Measurements from ENCODE around the gene ATG2B. TPM values are rescaled to one million over a fixed set of nuclear protein-coding genes. Genes with fewer than 3 reads are reported as not detected.

The ATG2B gene
- total and polyA plus RNA-seq, 9 of the 15 experiments (the other 6 are each of a cell fraction or from before 2014, with no cell fraction given) = 0.83 to 12.9 (median 8.7) TPM

GRCh38 chr14:96349286-96350075 lies 13.7 kb downstream of the ATG2B start:
- 0 out of 2 replicates have a peak, but pooled peaks have one; percentile 24 for TF ChIP-seq DPF2 (IDR thresholded peaks at IDR 0.05)
- peak; percentile 46; the same call in 1 of the 2 replicates for TF ChIP-seq ATF3 (IDR thresholded peaks at IDR 0.05)
- TF ChIP-seq ATF3 (CRISPR knock-in tag; conservative IDR thresholded peaks at IDR 0.05) = no peak
- peak; percentile 53 for TF ChIP-seq JUND (IDR thresholded peaks at IDR 0.05; ENCODE audit: borderline replicate concordance, low read depth, low read length)
- TF ChIP-seq JUND (tag; IDR thresholded peaks at IDR 0.05; ENCODE audit: borderline replicate concordance, low read depth, low read length) = no peak
- no peak for TF ChIP-seq NEUROD1 (IDR thresholded peaks at IDR 0.05; ENCODE audit: borderline replicate concordance, low read depth, low read length, partially characterized antibody)
- TF ChIP-seq TSC22D4 (tag; IDR thresholded peaks at IDR 0.05) = no peak
- no peak for TF ChIP-seq MIER1 (IDR thresholded peaks at IDR 0.05; ENCODE audit: low read depth)
- peaks cover 22% of the 10 kb centered on the region for H3K79me2 ChIP-seq (ENCODE audit: control insufficient read depth, insufficient read depth, low read length)
- no peaks in the 10 kb centered on the region for H3K9me3 ChIP-seq (replicated peaks; ENCODE audit: control insufficient read depth, insufficient read depth, low read depth, low read length)
- H3K4me2 ChIP-seq (ENCODE audit: insufficient read depth, low read length) = 0 out of 2 replicates have a peak overlapping the region, but pooled peaks have one; percentile 3
- 54% methylated on average over 7 of the region's 7 CpGs for WGBS (ENCODE audit: insufficient coverage, low coverage, missing lambda C conversion rate)
- POLR2A ChIA-PET = interaction anchor here (1.1 kb wide), 1 partner anchor 16 kb away, joined by 3 read pairs; no protein-coding TSS in a partner anchor
- ATAC-seq (peak; percentile 81), DNase-seq (ENCODE audit: extremely low read depth in 1 of 4, low spot score in 3 of 4) (peak in 1 of 4 experiments; percentile 41), FAIRE-seq (no peak)
- no peaks in the 10 kb centered on the region for H3K9me1 ChIP-seq (ENCODE audit: control insufficient read depth, insufficient read depth, low read length)
- H3K4me1 ChIP-seq (replicated peaks in 1 of 2; ENCODE audit: control insufficient read depth in 2 of 2, insufficient read depth in 2 of 2, low read length in 2 of 2) = peaks cover 4 to 11% of the 10 kb centered on the region in 2 experiments; a peak in 4 of 5 replicates
- CTCF ChIA-PET (ENCODE audit: low intra/inter-chr PET ratio) = no interaction called here
- no peaks in the 10 kb centered on the region for H3K27me3 ChIP-seq (ENCODE audit: control insufficient read depth in 2 of 2, insufficient read depth in 2 of 2, low read length in 2 of 2)
- H3K9ac ChIP-seq (ENCODE audit: insufficient read depth in 1 of 2, low read depth in 2 of 2, low read length in 2 of 2) = peak overlapping the region in 1 of 2 experiments; percentile 55; a peak in 1 of 4 replicates
- no peaks in the 10 kb centered on the region for H4K20me1 ChIP-seq (replicated peaks; ENCODE audit: control insufficient read depth, insufficient read depth, low read length)
- no peak overlapping the region for H3K27ac ChIP-seq (ENCODE audit: extremely low read depth, low read depth, low read length)
- in situ Hi-C loops (cut with MboI) (no loop called here), intact Hi-C loops (cut with micrococcal nuclease) (no loop called here)
- BruUV-seq (replicated peaks) = no TSS peak
- no peak overlapping the region for H3K4me3 ChIP-seq
- H3K36me3 ChIP-seq (ENCODE audit: control insufficient read depth, insufficient read depth, low read length) = no peaks in the 10 kb centered on the region; the same call in 1 of the 3 replicates
- no peak overlapping the region for H2AFZ ChIP-seq (ENCODE audit: low read depth, low read length)
